WTC11 (cell line): ENCODE measurements around the gene TWIST2. TPM values are rescaled to one million over a fixed set of nuclear protein-coding genes. Genes with fewer than 3 reads are reported as not detected.

ENCODE experiments used
- ATF6 ChIP-seq: sonication (generic); formaldehyde crosslinking; IDR thresholded peaks from 2 replicates; pipeline ENCODE4 v1.8.1; 2023; ENCODE audit warnings: mild to moderate bottlenecking, missing genetic modification reagents
- CREM ChIP-seq: sonication (generic); formaldehyde crosslinking; IDR thresholded peaks from 2 replicates; pipeline ENCODE4 v1.8.1; 2022; ENCODE audit warnings: mild to moderate bottlenecking, missing genetic modification reagents, moderate library complexity
- ERG ChIP-seq: fragments of 250-450 bp; sonication (Bioruptor Pico); IDR thresholded peaks from 2 replicates; pipeline ENCODE4 v1.8.0; 2021; ENCODE audit warnings: mild to moderate bottlenecking
- ETV6 ChIP-seq: sonication (generic); formaldehyde crosslinking; IDR thresholded peaks from 2 replicates; pipeline ENCODE4 v1.8.1; 2022; ENCODE audit warnings: mild to moderate bottlenecking, missing genetic modification reagents
- FOXK1 ChIP-seq: sonication (generic); formaldehyde crosslinking; IDR thresholded peaks from 2 replicates; pipeline ENCODE4 v1.8.0; 2022; ENCODE audit warnings: mild to moderate bottlenecking, moderate library complexity, missing genetic modification reagents
- TCF7 ChIP-seq: sonication (generic); formaldehyde crosslinking; IDR thresholded peaks from 2 replicates; pipeline ENCODE4 v1.8.0; 2022; ENCODE audit warnings: mild to moderate bottlenecking, low read depth, missing genetic modification reagents, moderate library complexity
- USF1 ChIP-seq: sonication (generic); formaldehyde crosslinking; IDR thresholded peaks from 2 replicates; pipeline ENCODE4 v1.8.0; 2022; ENCODE audit warnings: mild to moderate bottlenecking, missing genetic modification reagents
- ZNF121 ChIP-seq: sonication (generic); formaldehyde crosslinking; IDR thresholded peaks from 2 replicates; pipeline ENCODE4 v1.8.0; 2023; ENCODE audit warnings: missing genetic modification reagents
- ZNF219 ChIP-seq: sonication (generic); formaldehyde crosslinking; IDR thresholded peaks from 2 replicates; pipeline ENCODE4 v1.8.0; 2023; ENCODE audit warnings: missing genetic modification reagents, mild to moderate bottlenecking, borderline replicate concordance
- ZNF263 ChIP-seq: sonication (generic); formaldehyde crosslinking; IDR thresholded peaks from 2 replicates; pipeline ENCODE4 v1.8.1; 2022; ENCODE audit warnings: low read depth, mild to moderate bottlenecking, moderate library complexity, missing genetic modification reagents
- total RNA-seq: library from RNA; stranded (reverse); gene quantifications from 3 replicates; pipeline ENCODE4 v1.2.3, GENCODE V29; 2021

TWIST2 gene
- total RNA-seq, 1 experiment from 2014 or later, result 5.7 TPM

- TF ChIP-seq ATF6 (no peak), FOXK1 (no peak), ZNF219 (CRISPR knock-in tag) (no peak), TCF7 (CRISPR knock-in tag) (no peak), ETV6 (CRISPR knock-in tag) (no peak), ERG (CRISPR knock-in tag) (no peak), USF1 (CRISPR knock-in tag) (no peak), CREM (CRISPR knock-in tag) (no peak), ZNF121 (CRISPR knock-in tag) (no peak), ZNF263 (CRISPR knock-in tag) (no peak)
Measured at GRCh38 chr2:238956676-238957075, 108.8 kb downstream of the TWIST2 start (continued).
